Ureter (tissue), 1 donor: ENCODE results near the gene POLR3H. TPM values are rescaled to one million over a fixed set of nuclear protein-coding genes. Genes with fewer than 3 reads are reported as not detected.
"Not testable (repeated sequence)": the region's sequence is repeated elsewhere in the genome, so short reads cannot be mapped to it uniquely, and the experiment has no call there.

ENCODE experiments used
- DNase-seq: peaks from one replicate; pipeline ENCODE4 v3.0.0-alpha.2; 2020; ENCODE audit warnings: low spot score
- total RNA-seq: library from RNA; stranded (reverse); gene quantifications from one replicate; pipeline ENCODE4 v1.2.4, GENCODE V29; 2023
- donor health status: DM: yes; HTN: yes; CAD: no.

POLR3H gene, protein sequence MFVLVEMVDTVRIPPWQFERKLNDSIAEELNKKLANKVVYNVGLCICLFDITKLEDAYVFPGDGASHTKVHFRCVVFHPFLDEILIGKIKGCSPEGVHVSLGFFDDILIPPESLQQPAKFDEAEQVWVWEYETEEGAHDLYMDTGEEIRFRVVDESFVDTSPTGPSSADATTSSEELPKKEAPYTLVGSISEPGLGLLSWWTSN
- total RNA-seq: 54.2 TPM

DNA sequence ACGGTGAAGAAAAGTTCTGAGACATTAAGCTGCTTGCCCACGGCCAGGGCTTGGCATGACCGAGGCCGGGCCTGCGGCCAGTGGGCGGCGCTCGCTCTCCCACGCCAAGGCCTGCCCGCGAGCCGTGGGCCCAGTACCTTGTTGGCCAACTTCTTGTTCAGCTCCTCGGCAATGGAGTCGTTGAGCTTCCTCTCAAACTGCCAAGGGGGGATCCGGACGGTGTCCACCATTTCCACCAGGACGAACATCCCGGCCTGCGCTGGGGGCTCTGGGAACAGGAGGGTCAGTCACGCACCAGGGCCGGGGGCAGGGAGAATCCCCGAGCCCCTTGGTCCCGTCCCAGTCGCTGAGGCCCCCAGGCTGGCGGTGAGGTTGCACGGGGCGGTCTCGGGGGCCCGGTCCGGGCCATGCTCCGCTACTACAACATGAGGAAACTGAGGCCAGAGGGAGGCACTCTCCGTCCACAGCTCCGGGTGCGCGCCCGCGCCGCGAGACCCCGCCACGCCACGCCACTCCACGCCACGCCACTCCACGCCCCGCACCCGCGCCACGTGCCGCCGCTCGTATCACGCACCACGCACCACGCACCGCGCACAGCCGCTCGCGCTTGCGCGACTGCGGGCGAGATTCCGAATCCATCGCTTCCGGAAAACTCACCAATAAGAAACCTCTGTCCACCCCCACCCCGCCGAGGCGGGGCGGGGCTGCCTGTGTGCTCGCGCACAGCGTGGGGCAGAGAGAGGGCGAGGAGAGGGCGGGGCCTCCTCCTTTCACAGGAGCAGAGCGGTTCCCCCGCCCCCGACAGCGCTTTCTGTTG lies at the start of gene POLR3H:
Gene POLR3H, minus strand, starts transcription at position 617 of the 817 bp plus-strand sequence. Its CDS starts 369 bp downstream, at position 248.
- peak; percentile 97 for DNase-seq

DNA sequence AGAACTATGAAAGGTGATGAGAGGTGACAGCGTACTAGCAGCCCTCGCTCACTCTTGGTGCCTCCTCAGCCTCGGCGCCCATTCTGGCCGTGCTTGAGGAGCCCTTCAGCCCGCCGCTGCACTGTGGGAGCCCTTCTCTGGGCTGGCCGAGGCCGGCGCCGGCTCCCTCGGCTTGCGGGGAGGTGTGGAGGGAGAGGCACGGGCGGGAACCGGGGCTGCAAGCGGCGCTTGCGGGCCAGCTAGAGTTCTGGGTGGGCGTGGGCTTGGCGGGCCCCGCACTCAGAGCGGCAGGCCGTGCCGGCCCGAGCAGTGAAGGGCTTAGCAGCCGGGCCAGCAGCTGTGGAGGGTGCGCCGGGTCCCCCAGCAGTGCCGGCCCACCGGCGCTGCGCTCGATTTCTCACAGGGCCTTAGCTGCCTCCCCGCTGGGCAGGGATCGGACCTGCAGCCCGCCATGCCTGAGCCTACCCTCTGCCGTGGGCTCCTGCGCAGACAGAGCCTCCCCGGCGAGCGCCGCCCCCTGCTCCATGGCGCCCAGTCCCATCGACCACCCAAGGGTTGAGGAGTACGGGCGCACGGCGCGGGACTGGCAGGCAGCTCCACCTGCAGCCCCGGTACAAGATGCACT lies 49.2 kb upstream of the POLR3H start:
- not testable (repeated sequence) for DNase-seq

DNA sequence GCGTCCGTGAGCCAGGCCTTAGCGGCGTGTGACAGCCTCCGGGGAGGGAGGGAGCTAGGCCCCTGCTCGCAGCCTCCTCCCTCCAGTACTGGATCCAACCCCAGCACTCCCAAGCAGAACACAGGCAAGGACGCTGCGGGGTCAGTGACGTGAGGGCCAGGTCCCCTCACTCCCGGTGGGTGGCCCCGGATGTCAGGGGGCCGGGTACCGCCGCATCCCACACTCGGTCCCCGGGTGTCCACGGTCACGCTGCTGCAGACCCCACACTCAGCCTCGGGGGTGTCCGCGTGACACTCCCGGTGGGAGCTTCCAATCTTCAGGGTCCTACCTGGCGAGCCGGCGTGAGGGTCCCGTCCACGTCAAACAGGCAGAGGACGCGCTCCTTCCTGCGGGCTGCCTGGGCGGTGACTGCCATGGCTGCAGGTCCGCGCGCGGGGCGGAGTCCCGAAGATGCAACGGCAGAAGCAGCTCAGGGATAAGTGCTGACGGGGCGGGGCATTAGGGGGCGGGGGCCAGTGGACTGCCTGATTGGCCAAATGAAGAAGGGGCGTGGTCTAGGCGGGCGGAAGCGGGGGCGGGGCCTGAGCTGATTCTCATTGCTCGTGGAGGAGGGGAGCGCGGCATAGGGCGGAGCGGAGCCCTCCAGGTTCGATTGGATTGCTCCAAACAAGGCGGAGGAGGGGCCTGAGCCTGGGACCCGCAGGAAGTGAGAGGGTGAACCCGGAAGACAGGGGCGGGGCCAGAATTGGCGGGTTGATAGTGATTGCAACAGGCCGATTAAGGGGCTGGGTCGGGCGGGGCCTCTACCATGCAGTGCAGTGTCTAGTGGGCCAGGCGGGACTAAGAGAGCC lies 45.3 kb upstream of the POLR3H start, which contains the start of gene PMM1:
Gene PMM1, minus strand, starts transcription at position 450 of the 851 bp plus-strand sequence. Its CDS starts 35 bp downstream, at position 415.
- peak; percentile 100 for DNase-seq

DNA sequence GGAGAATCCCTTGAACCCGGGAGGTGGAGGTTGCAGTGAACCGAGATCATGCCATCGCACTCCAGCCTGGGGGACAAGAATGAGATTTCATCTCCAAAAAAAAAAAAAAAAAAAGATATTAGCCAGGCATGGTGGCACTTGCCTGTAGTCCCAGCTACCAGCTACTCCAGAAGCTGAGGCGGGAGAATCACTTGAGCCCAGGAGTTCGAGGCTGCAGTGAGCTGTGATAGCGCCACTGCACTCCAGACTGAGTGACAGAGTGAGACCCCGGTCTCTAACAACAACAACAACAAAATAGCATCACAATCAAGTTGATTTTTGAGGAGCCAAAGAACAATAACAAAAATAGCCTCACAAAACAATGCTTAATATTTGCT lies 43.1 kb upstream of the POLR3H start:
- no peak for DNase-seq

DNA sequence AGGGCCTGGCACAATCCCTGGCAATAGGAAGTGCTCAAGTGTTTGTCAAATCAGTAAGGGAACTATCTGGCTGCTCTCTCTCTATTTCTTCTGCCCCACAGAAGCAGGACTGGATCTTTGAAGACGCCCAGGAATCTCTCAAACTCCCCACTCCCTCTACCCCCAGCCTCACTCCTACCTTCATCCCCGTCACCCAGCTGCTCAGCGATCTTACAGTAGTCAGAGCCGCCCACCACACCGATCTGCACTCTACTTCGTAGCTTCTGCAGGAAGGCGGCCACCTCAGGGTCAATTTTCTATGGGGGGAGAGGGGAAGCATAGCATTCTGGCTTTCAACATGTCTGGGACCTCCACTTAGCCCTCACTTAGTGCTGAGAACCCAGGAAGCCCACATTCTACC lies 41.6 kb upstream of the POLR3H start:
- DNase-seq: no peak

DNA sequence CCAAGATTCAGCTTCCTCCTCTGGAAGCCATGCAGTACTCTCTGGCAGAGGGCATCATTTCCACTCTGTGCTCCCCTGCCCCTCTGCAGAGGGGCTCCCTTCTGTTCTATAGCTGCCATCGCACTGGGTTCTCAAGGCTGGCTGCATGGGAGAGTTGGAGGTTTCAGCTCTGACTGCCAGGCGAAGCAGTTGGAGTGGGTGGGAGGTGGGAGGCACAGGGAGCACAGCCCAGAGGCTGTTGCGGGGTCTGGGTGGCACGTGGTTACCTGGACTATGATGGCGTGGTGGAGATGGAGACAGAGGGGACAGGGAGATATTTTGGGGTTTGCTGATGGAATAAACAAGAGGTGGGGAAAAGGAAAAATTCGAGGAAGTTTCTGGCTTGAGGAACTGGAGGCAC lies 40.6 kb upstream of the POLR3H start:
- no peak for DNase-seq

DNA sequence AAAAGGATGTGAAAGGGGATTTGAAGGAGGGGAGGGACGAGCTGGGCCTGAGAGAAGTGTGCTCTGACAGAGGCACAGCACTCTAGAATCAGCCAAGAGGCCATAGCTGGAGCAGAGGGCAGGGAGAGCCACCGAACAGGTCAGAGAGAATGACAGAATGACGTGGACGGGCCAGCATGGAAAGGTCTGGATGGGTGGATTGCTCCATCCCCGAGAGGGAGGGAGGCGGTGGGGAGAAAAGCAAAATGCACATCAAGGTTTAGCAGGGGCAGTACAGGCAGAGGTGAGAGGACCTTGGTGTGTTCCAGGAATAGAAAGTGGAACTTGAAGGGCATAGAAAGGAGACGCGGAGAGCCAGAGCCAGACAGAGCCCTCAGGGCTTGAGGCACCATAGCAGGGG lies 38.4 kb upstream of the POLR3H start:
- DNase-seq: no peak

DNA sequence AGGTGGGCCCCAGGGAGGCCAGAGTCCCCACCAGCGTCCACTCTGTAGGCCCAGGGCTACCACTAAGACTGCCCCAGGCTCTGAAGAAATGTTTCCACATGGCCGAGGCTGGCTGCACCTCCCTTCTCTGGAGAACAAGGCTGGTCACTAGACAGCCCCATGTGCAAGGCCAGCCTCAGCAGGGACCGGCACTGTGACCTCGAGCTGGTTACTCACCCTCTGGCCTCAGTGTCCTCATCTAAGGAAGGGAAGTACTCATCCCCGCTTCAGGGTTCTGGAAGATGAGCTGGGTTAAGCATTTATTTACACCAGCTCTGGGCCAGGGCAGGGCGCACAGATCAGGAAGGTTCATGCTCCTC lies 35.7 kb upstream of the POLR3H start:
- no peak for DNase-seq

DNA sequence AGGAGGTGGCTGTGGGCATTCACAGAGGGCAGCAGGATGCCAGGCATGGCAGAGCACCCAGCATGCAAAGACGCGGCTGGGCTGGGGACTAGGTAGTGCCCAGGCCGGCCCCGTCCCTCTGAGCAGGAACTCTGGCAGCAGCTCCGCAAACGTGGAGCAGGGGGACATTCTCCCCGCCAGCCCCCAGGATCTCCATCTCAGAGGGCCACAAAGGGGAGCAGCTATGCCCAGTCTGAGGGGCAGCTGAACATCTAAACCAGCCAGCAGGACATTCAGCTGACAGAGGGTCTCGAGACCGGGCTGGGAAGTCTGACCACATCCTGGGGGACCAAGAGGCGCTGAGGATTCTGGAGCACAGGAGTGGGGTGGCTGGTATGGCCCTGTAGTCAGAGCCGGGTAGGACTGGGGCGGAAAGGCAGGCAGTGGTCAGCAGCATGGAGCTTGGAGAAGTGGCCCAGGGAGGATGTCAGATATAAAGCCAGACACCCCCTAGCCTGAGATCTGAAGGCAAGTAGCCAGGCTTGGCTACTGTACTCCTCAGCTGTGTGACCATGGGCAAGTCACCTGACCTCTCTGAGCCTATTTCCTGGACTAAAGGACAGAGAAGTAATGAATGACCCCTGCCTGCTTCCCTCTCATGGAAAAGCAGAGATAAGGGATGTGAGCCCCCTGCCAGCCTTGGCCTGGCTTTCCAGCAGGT lies 35.2 kb upstream of the POLR3H start:
- DNase-seq: no peak

DNA sequence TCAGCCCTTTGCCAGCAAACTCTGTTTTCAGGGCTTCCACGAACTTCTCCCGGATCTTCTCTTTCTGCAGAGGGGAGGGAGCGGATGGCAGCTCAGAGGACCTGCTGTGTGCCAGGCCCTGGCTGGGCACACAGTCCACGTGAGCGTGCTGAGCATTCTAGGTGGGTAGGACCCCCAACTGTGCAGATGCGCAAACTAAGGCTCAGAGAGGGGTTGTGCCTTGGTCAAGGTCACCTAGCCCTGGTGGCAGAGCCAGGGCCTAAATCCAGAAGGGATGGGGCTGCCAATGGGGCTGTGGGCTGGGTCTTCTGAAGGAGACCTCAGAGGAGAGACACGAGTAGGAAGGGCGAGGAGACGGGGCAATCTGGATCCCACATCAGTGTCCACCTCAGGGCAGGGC lies 34.5 kb upstream of the POLR3H start:
- DNase-seq: no peak

DNA sequence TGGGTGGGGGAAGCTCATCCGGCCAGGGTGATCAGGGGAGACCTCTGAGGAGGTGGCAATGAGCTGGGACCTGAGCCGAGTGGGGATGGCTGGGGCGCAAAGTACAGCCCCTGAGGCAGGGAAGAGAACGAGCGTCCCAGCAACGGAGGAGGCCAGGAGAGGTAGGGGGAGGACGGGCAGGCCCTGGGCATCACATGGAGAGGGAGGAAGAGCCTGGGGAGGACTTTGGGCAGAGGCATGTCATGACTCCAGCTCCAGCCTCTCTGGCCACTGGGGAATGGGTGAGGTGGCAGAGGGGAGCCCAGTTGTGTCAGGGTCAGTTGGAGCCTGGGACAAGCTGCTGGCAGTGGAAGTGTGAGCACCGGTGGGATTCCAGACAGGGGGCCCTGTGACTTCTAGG lies 33.8 kb upstream of the POLR3H start:
- no peak for DNase-seq

DNA sequence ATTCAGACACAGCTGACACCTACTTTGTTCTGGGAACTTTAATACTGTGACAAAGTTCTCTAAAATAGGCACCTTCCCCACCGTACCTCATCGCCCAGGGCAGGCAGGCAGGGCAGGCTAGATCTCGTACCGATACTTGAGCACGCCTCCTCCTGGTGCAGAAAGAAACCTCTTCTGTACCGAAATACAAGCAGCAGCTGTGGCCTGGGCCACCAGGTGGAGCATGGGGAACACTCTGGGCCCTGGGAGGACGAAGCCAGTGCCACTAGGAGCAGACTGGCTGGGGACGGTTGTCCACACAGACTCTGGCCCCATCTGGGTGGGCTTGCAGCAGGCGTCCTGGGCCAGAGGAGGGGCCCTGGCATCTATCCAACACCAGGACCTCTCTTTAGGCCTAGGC lies 32.6 kb upstream of the POLR3H start:
- no peak for DNase-seq

DNA sequence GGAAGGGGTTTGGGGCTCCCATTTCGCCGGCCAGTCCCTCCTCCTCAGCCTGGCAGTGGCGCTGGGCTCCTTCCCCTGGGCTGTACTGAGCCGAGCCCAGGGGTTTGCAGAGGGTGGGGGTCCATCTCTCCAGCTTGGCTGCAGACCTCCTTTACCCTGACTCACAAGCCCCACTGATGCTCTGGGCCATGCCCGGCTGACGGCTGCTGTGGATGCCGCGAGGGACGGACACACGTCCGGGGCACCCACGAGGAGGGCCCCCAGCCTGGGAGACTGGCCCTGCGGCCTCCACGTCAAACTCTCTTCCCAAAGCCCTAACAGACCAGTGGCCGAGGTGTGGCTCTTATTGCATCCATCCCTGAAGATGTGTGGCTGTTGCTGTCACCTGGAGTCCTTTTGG lies 31.3 kb upstream of the POLR3H start:
- no peak for DNase-seq

DNA sequence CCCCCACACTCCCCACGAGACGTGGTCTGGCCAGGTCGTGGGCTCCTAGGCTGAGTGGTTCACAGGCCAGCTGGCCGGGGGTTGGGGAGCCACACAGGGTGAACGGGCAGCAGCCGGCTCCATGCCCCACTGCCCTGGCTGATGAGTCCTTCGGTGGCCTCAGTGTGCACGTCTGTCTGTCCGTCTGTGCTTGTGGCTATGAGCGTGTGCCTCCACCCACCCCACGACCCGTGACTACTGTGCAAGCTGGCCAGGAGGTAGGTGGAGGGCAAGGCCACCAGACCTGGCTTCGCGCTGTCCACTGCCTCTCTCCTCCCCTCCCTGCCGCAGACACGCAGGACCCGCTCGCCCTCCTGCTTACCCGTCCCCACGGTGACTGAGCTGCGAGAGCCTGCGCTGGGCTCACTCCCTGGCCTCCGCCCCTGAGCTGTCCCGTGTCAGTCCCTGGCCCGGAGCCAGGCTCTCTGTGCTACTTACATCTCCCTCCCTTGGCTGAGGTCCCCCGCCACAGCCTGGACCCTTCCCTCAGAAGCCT lies 30.6 kb upstream of the POLR3H start:
- DNase-seq: peak; percentile 57

DNA sequence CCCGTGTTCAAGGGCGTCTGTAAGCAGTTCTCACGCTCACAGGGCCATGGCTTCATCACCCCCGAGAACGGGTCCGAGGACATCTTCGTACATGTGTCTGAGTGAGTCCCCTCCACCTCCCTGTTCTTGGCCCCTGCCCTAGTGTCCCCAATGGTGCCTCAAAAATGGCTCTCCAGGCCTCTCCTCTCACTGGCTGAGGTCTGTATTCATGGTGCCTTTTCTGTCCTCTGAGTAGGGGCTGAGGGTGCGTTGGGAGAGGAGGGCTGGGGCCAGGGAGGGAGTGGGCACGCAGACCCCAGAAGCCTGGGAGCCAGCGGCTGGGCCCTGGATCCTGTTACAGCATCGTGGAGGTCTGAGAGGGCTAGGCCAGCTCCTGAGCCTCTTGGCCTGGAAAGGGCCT lies 29.4 kb upstream of the POLR3H start:
- no peak for DNase-seq

DNA sequence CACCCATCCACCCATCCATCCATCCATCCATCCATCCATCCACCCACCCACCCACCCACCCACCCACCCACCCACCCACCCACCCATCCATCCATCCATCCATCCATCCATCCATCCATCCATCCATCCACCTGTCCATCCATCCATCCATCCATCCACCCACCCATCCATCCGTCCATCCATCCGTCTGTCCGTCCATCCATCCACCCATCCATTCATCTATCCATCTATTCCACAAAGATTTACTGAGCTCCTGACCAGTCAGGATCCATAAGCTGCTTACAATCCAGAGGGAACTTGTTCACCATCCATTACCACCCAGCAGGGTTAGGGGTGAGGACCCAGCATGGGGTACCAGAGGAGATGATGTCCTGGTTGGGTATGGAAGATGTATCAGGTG lies 28.0 kb upstream of the POLR3H start:
- DNase-seq: not testable (repeated sequence)

DNA sequence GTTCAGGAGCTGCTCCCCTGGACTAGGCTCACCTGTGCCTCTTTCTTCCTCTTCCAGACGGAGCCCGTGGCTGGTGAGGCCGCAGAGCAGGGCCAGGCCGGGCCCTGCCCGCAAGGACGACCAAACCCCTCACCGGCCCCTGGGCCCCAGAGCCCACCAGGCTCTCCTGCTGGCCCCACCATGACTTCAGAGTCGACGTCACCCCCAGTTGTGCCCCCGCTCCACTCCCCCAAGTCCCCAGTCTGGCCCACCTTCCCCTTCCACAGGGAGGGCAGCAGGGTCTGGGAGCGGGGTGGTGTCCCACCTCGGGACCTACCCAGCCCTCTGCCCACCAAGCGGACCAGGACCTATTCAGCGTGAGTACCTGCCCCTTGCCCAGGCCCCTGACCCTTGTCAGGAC lies 27.5 kb upstream of the POLR3H start:
- DNase-seq: no peak

DNA sequence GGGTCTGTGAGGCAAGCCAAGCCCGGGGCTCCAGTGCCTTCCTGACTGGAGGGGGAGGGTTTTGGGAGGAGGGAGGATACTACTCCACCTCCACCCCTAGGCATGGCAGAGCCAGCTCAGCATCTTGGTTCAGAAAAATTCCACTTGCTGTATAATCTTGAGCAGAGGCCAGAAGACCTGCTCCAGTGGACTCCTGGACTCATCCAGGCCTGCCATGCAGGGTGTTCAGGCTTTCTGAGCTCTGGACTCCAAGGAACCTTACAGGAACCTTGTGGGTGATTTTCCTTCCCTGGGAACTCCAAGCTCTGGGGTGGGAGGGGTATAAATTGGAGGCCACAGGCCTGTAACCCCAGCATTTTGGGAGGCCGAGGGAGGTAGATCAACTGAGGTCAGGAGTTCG lies 26.0 kb upstream of the POLR3H start:
- no peak for DNase-seq

DNA sequence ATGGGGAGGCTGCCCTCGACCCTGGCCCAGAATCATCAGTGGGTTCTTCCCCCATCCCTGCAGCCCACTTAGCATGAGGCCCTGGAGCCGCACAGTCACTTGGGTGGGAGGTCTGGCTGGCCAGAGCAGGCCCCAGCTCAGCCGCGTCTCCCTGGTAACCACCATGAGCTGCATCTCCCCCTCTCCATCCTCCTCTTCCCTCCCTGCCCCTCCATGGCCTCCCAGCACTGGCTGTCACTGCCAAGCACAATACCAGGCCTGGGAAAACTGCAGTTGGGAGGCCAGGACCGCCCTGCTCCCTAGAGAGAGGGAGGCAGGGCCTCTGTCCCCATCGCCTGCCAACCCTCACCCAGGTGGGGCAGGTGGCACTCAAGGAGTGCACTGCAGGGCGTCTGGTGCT lies 24.5 kb upstream of the POLR3H start:
- DNase-seq: no peak

DNA sequence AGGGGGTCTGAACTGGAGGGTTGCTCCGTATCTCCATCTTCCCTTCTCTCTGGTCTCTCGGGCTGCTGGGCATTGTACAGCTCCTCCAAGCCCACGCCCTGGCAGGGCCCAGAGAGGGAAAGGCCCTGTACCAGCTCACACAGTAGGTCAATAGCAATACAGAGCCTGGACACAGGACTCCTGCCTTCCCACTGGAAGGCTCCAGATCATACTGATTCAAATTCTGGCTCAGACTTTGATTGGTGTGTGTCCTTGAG lies 23.2 kb upstream of the POLR3H start:
- no peak for DNase-seq

DNA sequence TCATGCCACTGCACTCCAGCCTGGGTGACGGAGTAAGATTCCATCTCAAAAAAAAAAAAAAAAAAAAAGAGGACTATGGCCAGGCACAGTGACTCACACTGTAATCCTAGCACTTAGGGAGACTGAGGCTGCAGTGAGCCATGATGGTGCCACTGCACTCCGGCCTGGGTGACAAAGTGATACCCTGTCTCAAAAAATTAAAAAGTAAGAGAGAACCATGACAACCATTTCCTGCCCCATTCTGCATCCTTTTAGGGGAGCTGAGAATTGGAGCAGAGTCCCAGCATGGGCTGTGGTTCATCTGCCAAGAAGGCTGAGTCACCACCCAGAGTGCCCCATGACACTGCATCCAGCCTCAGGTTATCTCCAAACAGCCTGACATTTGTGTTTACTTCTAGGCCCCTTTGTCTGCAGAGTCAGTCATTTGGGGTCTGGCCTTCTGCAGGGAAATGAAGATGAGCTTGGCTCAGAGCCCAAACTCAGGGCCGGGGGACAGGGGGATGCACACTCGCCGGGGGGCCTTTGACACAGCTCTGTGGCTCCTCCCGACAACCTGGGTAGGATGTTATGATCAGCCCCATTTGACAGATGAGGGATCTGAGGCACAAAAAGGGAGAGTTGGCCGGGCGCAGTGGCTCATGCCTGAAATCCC lies 21.3 kb upstream of the POLR3H start:
- no peak for DNase-seq
